Measurements from ENCODE around the gene AMPD3.

GRCh38 chr11:10506008-10506370, 50.9 kb downstream of the AMPD3 start:
- TF ChIP-seq, protein P1, sequence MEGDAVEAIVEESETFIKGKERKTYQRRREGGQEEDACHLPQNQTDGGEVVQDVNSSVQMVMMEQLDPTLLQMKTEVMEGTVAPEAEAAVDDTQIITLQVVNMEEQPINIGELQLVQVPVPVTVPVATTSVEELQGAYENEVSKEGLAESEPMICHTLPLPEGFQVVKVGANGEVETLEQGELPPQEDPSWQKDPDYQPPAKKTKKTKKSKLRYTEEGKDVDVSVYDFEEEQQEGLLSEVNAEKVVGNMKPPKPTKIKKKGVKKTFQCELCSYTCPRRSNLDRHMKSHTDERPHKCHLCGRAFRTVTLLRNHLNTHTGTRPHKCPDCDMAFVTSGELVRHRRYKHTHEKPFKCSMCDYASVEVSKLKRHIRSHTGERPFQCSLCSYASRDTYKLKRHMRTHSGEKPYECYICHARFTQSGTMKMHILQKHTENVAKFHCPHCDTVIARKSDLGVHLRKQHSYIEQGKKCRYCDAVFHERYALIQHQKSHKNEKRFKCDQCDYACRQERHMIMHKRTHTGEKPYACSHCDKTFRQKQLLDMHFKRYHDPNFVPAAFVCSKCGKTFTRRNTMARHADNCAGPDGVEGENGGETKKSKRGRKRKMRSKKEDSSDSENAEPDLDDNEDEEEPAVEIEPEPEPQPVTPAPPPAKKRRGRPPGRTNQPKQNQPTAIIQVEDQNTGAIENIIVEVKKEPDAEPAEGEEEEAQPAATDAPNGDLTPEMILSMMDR (IDR thresholded peaks at IDR 0.05): no peak
- TF ChIP-seq POLR2AphosphoS5 (IDR thresholded peaks at IDR 0.05): no peak
- TF ChIP-seq POLR2A (IDR thresholded peaks at IDR 0.05): no peak
